GM12891 (cell line): Measurements from ENCODE around the gene SMARCC2. TPM values are rescaled to one million over a fixed set of nuclear protein-coding genes. Genes with fewer than 3 reads are reported as not detected.

Experiments
- DNase-seq: peaks from one replicate; pipeline ENCODE4 v3.0.0; 2011; ENCODE audit warnings: low spot score; ENCODE audit not compliant: insufficient read length
- FAIRE-seq: peaks from 2 replicates; lab custom pipeline; 2011; peaks lifted over from hg19 to GRCh38; lab: Jason Lieb, UNC
- PAX5 ChIP-seq: IDR thresholded peaks from 2 replicates; pipeline ENCODE4 v1.6.1; 2011; ENCODE audit warnings: low read length, moderate library complexity, mild to moderate bottlenecking; ENCODE audit not compliant: insufficient read depth, severe bottlenecking
- POLR2A ChIP-seq: IDR thresholded peaks from 2 replicates; pipeline ENCODE4 v1.6.1; 2011; ENCODE audit warnings: low read depth, low read length, control low read depth
- POLR2AphosphoS5 ChIP-seq: IDR thresholded peaks from 2 replicates; pipeline ENCODE4 v1.6.1; 2011; ENCODE audit warnings: low read depth, low read length, control low read depth
- POU2F2 ChIP-seq: IDR thresholded peaks from 2 replicates; pipeline ENCODE4 v1.6.1; 2011; ENCODE audit warnings: low read depth, mild to moderate bottlenecking, control low read depth, low read length, moderate library complexity
- SPI1 ChIP-seq: IDR thresholded peaks from 2 replicates; pipeline ENCODE4 v1.6.1; 2011; ENCODE audit warnings: low read depth, low read length, control low read depth
- TAF1 ChIP-seq: IDR thresholded peaks from 2 replicates; pipeline ENCODE4 v1.6.1; 2011; ENCODE audit warnings: low read depth, low read length, control low read depth
- polyA plus RNA-seq: library from polyadenylated mRNA; unstranded; fragments of >200 nt; gene quantifications from one replicate; pipeline ENCODE4 v1.2.1, GENCODE V29; 2012; ENCODE audit warnings: low read depth, missing spikeins, inconsistent platforms; ENCODE audit not compliant: missing spikeins

The SMARCC2 gene
- polyA plus RNA-seq = 35.4 TPM

- peak; percentile 87 for FAIRE-seq
- peak; percentile 89 for DNase-seq
- TF ChIP-seq POU2F2 (no peak), POLR2AphosphoS5 (peak; percentile 28; the same call in 1 of the 2 replicates), POLR2A (peak; percentile 37; the same call in 1 of the 2 replicates)
Measured at GRCh38 chr12:56189099-56189917, at the start of gene SMARCC2. TSS of gene SMARCC2 (minus strand) at chr12:56189483. CDS start at chr12:56189461, 22 bp downstream.

GRCh38 chr12:56237552-56237951 is 48.3 kb upstream of the SMARCC2 start:
- FAIRE-seq (no peak), DNase-seq (no peak)
- TF ChIP-seq SPI1 (no peak), POU2F2 (no peak), TAF1 (no peak), PAX5 (no peak), POLR2A (no peak), POLR2AphosphoS5 (no peak)

DNA sequence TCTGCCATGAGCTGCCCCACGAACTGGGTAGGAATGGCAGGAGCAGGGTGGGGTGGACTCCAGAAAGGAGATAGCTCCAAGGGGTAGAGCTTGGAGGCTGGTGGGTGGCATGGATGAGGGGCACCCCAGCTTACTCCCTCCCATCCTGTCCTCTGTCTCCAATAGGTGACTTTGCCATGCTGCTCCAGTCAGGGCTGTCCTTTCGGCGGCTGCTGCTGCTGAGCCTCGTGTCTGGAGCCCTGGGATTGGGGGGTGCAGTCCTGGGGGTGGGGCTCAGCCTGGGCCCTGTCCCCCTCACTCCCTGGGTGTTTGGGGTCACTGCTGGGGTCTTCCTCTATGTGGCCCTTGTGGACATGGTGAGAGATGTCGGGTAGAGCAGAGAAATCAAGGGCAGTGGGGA is 47.7 kb upstream of the SMARCC2 start:
- no peak for FAIRE-seq
- no peak for TF ChIP-seq PAX5
- TF ChIP-seq POLR2AphosphoS5 = 0 out of 2 replicates have a peak, but pooled peaks have one; percentile 6

GRCh38 chr12:56236091-56236490 is 46.8 kb upstream of the SMARCC2 start:
- no peak for FAIRE-seq
- no peak for DNase-seq
- no peak for TF ChIP-seq TAF1
- no peak for TF ChIP-seq POLR2AphosphoS5
- TF ChIP-seq POLR2A = no peak
- TF ChIP-seq SPI1 = no peak
- TF ChIP-seq POU2F2 = no peak
- TF ChIP-seq PAX5 = no peak

More for the DNA sequence above, 47.7 kb upstream of the SMARCC2 start:
- DNase-seq = no peak

- no peak for TF ChIP-seq POU2F2
- no peak for TF ChIP-seq PAX5
- TF ChIP-seq POLR2AphosphoS5 = no peak
- TF ChIP-seq TAF1 = no peak
- FAIRE-seq = no peak
- DNase-seq = no peak
Measured at GRCh38 chr12:56234746-56235436, 45.6 kb upstream of the SMARCC2 start.

- TF ChIP-seq PAX5 (no peak), SPI1 (no peak), POLR2AphosphoS5 (no peak), POLR2A (no peak), TAF1 (no peak), POU2F2 (no peak)
- FAIRE-seq = no peak
- no peak for DNase-seq
Measured at GRCh38 chr12:56231184-56231582, 41.9 kb upstream of the SMARCC2 start.

GRCh38 chr12:56230432-56231183 is 41.3 kb upstream of the SMARCC2 start:
- TF ChIP-seq SPI1 (no peak), PAX5 (no peak), POU2F2 (no peak), TAF1 (no peak), POLR2AphosphoS5 (no peak), POLR2A (no peak)
- no peak for FAIRE-seq
- DNase-seq = no peak

DNA sequence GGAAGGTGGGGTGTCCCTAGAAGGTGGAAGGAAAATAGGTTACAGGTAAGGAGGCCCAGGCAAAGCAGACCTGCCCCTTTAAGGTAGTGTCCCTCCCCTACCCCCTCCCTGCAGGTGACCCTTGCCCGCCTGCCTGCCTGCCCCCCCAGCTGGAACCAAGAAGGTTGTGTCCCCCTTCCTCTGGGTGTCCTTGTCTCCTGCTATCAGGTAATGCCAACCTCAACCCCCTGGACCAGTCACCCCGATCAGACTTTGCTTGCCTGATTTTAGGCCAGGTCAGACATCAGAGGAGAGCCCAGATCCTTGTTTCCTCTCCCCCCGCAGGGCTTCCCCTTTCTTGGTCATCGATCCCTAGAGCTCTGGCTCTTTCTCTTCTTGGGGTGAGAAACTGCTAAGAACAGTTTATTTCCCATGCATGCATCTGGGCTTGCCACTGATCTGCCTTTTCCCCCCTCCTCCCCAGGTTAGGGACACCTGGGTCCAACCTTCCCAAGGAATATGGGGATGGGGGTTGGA is 40.7 kb upstream of the SMARCC2 start, which contains the start of gene SLC39A5:
TSS of gene SLC39A5 (plus strand) at position 136 of the 516 bp plus-strand sequence. CDS start 1,224 bp downstream, outside the sequence.
- FAIRE-seq (no peak), DNase-seq (no peak)
- TF ChIP-seq SPI1 = no peak

DNA sequence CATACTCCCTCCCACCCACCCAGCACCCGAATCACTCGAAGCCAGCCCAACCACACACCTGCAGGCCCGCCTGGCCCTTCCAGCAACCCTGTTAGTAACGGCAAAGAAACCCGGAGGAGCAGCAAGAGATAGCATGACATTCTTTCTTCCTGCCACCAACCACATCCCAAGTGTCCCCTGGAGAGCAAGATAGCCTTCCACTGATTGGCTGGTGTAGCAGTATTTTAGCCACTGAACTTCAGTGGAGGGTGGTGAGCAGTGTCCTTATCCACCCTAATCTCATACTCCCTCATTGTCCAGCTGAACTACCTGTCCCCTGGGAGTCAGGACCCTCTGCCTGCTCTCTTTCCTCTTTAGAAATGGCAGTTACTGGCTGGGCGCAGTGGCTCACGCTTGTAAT is 39.8 kb upstream of the SMARCC2 start:
- TF ChIP-seq POU2F2 (no peak), TAF1 (no peak), POLR2A (no peak), PAX5 (no peak), SPI1 (no peak), POLR2AphosphoS5 (no peak)
- no peak for FAIRE-seq
- no peak for DNase-seq
